ENCODE results near the gene HIBCH.

DNA sequence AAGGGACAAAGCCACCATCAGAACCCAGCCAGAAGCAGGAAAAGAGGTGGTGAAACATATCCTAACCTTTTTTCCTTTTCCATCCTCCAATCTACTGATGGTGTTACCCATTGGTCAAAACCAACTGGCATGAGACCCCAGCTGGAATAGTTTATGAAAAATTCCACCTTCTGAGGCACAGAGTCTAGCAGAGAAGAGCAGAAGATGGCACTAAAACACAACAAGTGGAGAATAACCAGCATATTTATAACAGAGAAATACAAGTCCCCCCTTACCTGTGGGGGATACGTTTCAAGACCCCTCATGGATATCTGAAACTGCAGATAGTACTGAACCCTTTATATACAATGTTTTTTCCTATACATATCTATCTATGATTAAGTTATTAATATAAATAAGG, 18.8 kb upstream of the HIBCH start:
- TF ChIP-seq, protein P1, sequence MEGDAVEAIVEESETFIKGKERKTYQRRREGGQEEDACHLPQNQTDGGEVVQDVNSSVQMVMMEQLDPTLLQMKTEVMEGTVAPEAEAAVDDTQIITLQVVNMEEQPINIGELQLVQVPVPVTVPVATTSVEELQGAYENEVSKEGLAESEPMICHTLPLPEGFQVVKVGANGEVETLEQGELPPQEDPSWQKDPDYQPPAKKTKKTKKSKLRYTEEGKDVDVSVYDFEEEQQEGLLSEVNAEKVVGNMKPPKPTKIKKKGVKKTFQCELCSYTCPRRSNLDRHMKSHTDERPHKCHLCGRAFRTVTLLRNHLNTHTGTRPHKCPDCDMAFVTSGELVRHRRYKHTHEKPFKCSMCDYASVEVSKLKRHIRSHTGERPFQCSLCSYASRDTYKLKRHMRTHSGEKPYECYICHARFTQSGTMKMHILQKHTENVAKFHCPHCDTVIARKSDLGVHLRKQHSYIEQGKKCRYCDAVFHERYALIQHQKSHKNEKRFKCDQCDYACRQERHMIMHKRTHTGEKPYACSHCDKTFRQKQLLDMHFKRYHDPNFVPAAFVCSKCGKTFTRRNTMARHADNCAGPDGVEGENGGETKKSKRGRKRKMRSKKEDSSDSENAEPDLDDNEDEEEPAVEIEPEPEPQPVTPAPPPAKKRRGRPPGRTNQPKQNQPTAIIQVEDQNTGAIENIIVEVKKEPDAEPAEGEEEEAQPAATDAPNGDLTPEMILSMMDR (IDR thresholded peaks at IDR 0.05) = peak in 1 of 4 experiments; percentile 37
- no peak for TF ChIP-seq POLR2A (IDR thresholded peaks at IDR 0.05)
